SK-N-SH (cell line): ENCODE results near the gene POFUT2. TPM values are rescaled to one million over a fixed set of nuclear protein-coding genes. Genes with fewer than 3 reads are reported as not detected.

Experiments
- CTCF ChIA-PET: fragments of 300-600, 350-600 bp; formaldehyde crosslinking; extraction: SDS; loops from one replicate; lab custom pipeline; 2021; lab: Yijun Ruan, JAX
- POLR2A ChIA-PET: fragments of 350-600 bp; sonication (Branson Sonifier 250); formaldehyde crosslinking; extraction: SDS; loops from one replicate; lab custom pipeline; 2020; ENCODE audit warnings: antibody characterized with exemption, inconsistent platforms; lab: Yijun Ruan, JAX
- DNase-seq: peaks from one replicate; pipeline ENCODE4 v3.0.0; 2012
- H2AFZ ChIP-seq: fragments of 200-600 bp; sonication (generic); 2 replicates; pipeline ENCODE4 v1.8.1; 2016; ENCODE audit warnings: antibody characterized with exemption, mild to moderate bottlenecking, low read depth
- H3F3A ChIP-seq: fragments of 200-600 bp; sonication (generic); replicated peaks from 2 replicates; pipeline ENCODE3; 2016; ENCODE audit warnings: antibody characterized with exemption, mild to moderate bottlenecking; ENCODE audit not compliant: insufficient read depth
- H3K27ac ChIP-seq, 2 experiments: fragments of 200-500 bp in 1 of 2; fragments of 200-600 bp in 1 of 2; sonication (Bioruptor generic) in 1 of 2; sonication (generic), shearing (Covaris generic) in 1 of 2; 2 replicates each; pipeline versions ENCODE4 v1.5.1 to v1.6.1; 2014 to 2016; ENCODE audit warnings: low read depth in 2 of 2, inconsistent platforms in 1 of 2, low read length in 1 of 2, mild to moderate bottlenecking in 1 of 2, mixed read lengths in 1 of 2
- H3K27me3 ChIP-seq: fragments of 200-600 bp; sonication (generic), shearing (Covaris generic); 2 replicates; pipeline ENCODE4 v1.6.1; 2016; ENCODE audit warnings: mixed run types; ENCODE audit not compliant: insufficient read depth
- H3K36me3 ChIP-seq, 2 experiments: fragments of 200-500 bp in 1 of 2; fragments of 200-600 bp in 1 of 2; sonication (Bioruptor generic) in 1 of 2; sonication (generic) in 1 of 2; replicated peaks in 1 of 2; 2 replicates each; pipeline versions ENCODE3 to v1.5.1; 2014 to 2016; ENCODE audit warnings: low read length in 1 of 2, mild to moderate bottlenecking in 1 of 2; ENCODE audit not compliant: insufficient read depth in 2 of 2, control insufficient read depth in 1 of 2
- H3K4me1 ChIP-seq, 2 experiments: fragments of 200-500 bp in 1 of 2; fragments of 200-600 bp in 1 of 2; sonication (Bioruptor generic) in 1 of 2; sonication (generic), shearing (Covaris generic) in 1 of 2; 2 replicates each; pipeline versions ENCODE4 v1.5.1 to v1.6.1; 2014 to 2016; ENCODE audit warnings: low read depth in 1 of 2, low read length in 1 of 2, mixed run types in 1 of 2; ENCODE audit not compliant: insufficient read depth in 2 of 2, control insufficient read depth in 1 of 2
- H3K4me2 ChIP-seq: fragments of 200-600 bp; sonication (generic), shearing (Covaris generic); 2 replicates; pipeline ENCODE4 v1.6.1; 2017; ENCODE audit warnings: mixed run types
- H3K4me3 ChIP-seq, 2 experiments: fragments of 200-500 bp in 1 of 2; fragments of 200-600 bp in 1 of 2; sonication (Bioruptor generic) in 1 of 2; sonication (generic), shearing (Covaris generic) in 1 of 2; 2 replicates each; pipeline versions ENCODE4 v1.5.1 to v1.8.1; 2014 to 2016; ENCODE audit warnings: low read depth in 2 of 2, inconsistent platforms in 1 of 2, low read length in 1 of 2, mild to moderate bottlenecking in 1 of 2, mixed read lengths in 1 of 2, moderate library complexity in 1 of 2
- H3K79me2 ChIP-seq: fragments of 200-600 bp; sonication (generic); 2 replicates; pipeline ENCODE4 v1.8.1; 2017; ENCODE audit warnings: mild to moderate bottlenecking; ENCODE audit not compliant: insufficient read depth
- H3K9ac ChIP-seq: fragments of 200-600 bp; sonication (generic); 2 replicates; pipeline ENCODE4 v1.6.1; 2017; ENCODE audit warnings: mixed run types
- H3K9me2 ChIP-seq: fragments of 200-600 bp; sonication (generic); 2 replicates; pipeline ENCODE4 v1.6.1; 2017; ENCODE audit warnings: mixed run types
- H3K9me3 ChIP-seq: fragments of 200-600 bp; sonication (generic); 2 replicates; pipeline ENCODE4 v1.6.1; 2017; ENCODE audit warnings: mixed run types, mild to moderate bottlenecking, moderate library complexity
- H4K20me1 ChIP-seq: fragments of 200-600 bp; sonication (generic); 2 replicates; pipeline ENCODE4 v1.6.1; 2017; ENCODE audit warnings: mild to moderate bottlenecking, mixed run types; ENCODE audit not compliant: insufficient read depth
- CTCF ChIP-seq: fragments of 200-600 bp; sonication (generic); IDR thresholded peaks from 2 replicates; pipeline ENCODE4 v1.6.1; 2017; ENCODE audit warnings: antibody characterized with exemption, mild to moderate bottlenecking, moderate library complexity
- ELF1 ChIP-seq: IDR thresholded peaks from 2 replicates; pipeline ENCODE4 v1.4.0; 2012
- EZH2phosphoT487 ChIP-seq: fragments of 200-600 bp; sonication (generic); IDR thresholded peaks from 2 replicates; pipeline ENCODE4 v1.6.1; 2017; ENCODE audit warnings: low read depth, mixed run types, mild to moderate bottlenecking, antibody characterized with exemption, moderate library complexity, borderline replicate concordance
- FOXJ3 ChIP-seq: sonication (generic); formaldehyde crosslinking; IDR thresholded peaks from 2 replicates; pipeline ENCODE4 v1.5.1; 2020; ENCODE audit warnings: mild to moderate bottlenecking, missing genetic modification reagents
- FOXM1 ChIP-seq: IDR thresholded peaks from 2 replicates; pipeline ENCODE4 v1.4.0; 2012; ENCODE audit warnings: low read depth, mild to moderate bottlenecking
- GABPA ChIP-seq: IDR thresholded peaks from 2 replicates; pipeline ENCODE4 v1.4.0; 2012; ENCODE audit warnings: low read depth, mild to moderate bottlenecking
- GATA2 ChIP-seq: sonication (generic); formaldehyde crosslinking; IDR thresholded peaks from 2 replicates; pipeline ENCODE4 v1.5.0; 2020; ENCODE audit warnings: mild to moderate bottlenecking, missing genetic modification reagents
- MXI1 ChIP-seq: IDR thresholded peaks from 2 replicates; pipeline ENCODE4 v1.6.1; 2012; ENCODE audit warnings: mild to moderate bottlenecking, low read depth, low read length, improper control_type of control experiment
- POLR2AphosphoS5 ChIP-seq: IDR thresholded peaks from 2 replicates; pipeline ENCODE4 v1.6.1; 2012; ENCODE audit warnings: low read depth, low read length
- RAD21 ChIP-seq: IDR thresholded peaks from 2 replicates; pipeline ENCODE4 v1.6.1; 2012; ENCODE audit warnings: mild to moderate bottlenecking, low read length
- RCOR1 ChIP-seq: fragments of 150-350 bp; IDR thresholded peaks from 2 replicates; pipeline ENCODE4 v1.6.1; 2017; ENCODE audit warnings: antibody characterized with exemption, low read length
- REST ChIP-seq: IDR thresholded peaks from 2 replicates; pipeline ENCODE4 v1.6.1; 2012; ENCODE audit warnings: mild to moderate bottlenecking, low read depth, low read length, moderate library complexity
- RXRA ChIP-seq: IDR thresholded peaks from 2 replicates; pipeline ENCODE4 v1.4.0; 2012; ENCODE audit warnings: low read depth, mild to moderate bottlenecking, borderline replicate concordance
- WGBS: methylation state at CpG from one replicate; pipeline ENCODE4 v1.1.6; 2017; ENCODE audit warnings: low lambda C conversion rate; 5-methylcytosine and 5-hydroxymethylcytosine counted together
- polyA plus RNA-seq, 3 experiments: library from polyadenylated mRNA; depleted of rRNA; stranded (reverse); fragments of >200 nt; gene quantifications; 2 replicates each; pipeline ENCODE4 v1.2.3, GENCODE V29; 2012

POFUT2 gene
- polyA plus RNA-seq, 1 of the 3 experiments (the other 2 are of a cell fraction), result 53.3 TPM

- Histone ChIP-seq H3K27me3 (no peaks in the 10 kb centered on the region), H3K9me2 (no peaks in the 10 kb centered on the region), H3F3A (peaks cover 5% of the 10 kb centered on the region), H4K20me1 (no peaks in the 10 kb centered on the region), H3K36me3 (no peaks in the 10 kb centered on the region), H3K4me3 (no peak overlapping the region), H3K9ac (no peak overlapping the region), H3K79me2 (no peaks in the 10 kb centered on the region), H3K4me1 (peaks cover 12 to 18% of the 10 kb centered on the region in 2 experiments; a peak in 3 of 4 replicates), H3K9me3 (no peaks in the 10 kb centered on the region), H2AFZ (no peak overlapping the region), H3K27ac (peak overlapping the region in 1 of 2 experiments; percentile 3; a peak in 1 of 4 replicates), H3K4me2 (no peak overlapping the region)
- WGBS, result 89% methylated on average over 8 of the region's 8 CpGs
- no peak for DNase-seq
- TF ChIP-seq POLR2AphosphoS5 (no peak), ELF1 (no peak), RAD21 (no peak), GABPA (no peak), MXI1 (no peak), CTCF (no peak), REST (no peak), RXRA (no peak), FOXM1 (no peak), FOXJ3 (CRISPR knock-in tag) (no peak), GATA2 (no peak)
- ChIA-PET CTCF (no interaction called here), POLR2A (no interaction called here)
These were observed 46.4 kb upstream of the POFUT2 start for GRCh38 chr21:45334134-45334533.

- peak overlapping the region in 1 of 2 experiments; percentile 3; a peak in 1 of 4 replicates for H3K27ac ChIP-seq
- ChIA-PET CTCF (interaction anchor here (1.1 kb wide), 1 partner anchor 76 kb away, joined by 3 read pairs; no protein-coding TSS in a partner anchor), POLR2A (no interaction called here)
- H3K9me2 ChIP-seq, result no peaks in the 10 kb centered on the region
- H3K4me1 ChIP-seq, result peaks cover 12 to 21% of the 10 kb centered on the region in 2 experiments; a peak in 3 of 4 replicates
- TF ChIP-seq RXRA (no peak), RCOR1 (no peak), EZH2phosphoT487 (no peak), ELF1 (no peak)
- WGBS, result 84% methylated on average over 16 of the region's 18 CpGs
- no peak overlapping the region for H2AFZ ChIP-seq
- no peak overlapping the region for H3K4me2 ChIP-seq
- H3K4me3 ChIP-seq, result no peak overlapping the region
- H3K27me3 ChIP-seq, result no peaks in the 10 kb centered on the region
- peaks cover 7% of the 10 kb centered on the region for H3F3A ChIP-seq
- no peaks in the 10 kb centered on the region for H4K20me1 ChIP-seq
- H3K36me3 ChIP-seq, result no peaks in the 10 kb centered on the region
- no peak overlapping the region for H3K9ac ChIP-seq
- DNase-seq, result no peak
- H3K9me3 ChIP-seq, result no peaks in the 10 kb centered on the region
- H3K79me2 ChIP-seq, result no peaks in the 10 kb centered on the region
These were observed 46.0 kb upstream of the POFUT2 start for GRCh38 chr21:45333583-45334121.
